DOHH2 (cell line): Measurements from ENCODE around the gene MOV10L1.
A peak's percentile ranks its signal among the peaks of the same experiment; 100 is the strongest.

Experiments used
- H3F3A ChIP-seq: fragments of 200-600 bp; sonication (generic), shearing (Covaris generic); 2 replicates; pipeline ENCODE4 v1.6.0; 2016; ENCODE audit warnings: antibody characterized with exemption, mild to moderate bottlenecking; ENCODE audit not compliant: control insufficient read depth, insufficient read depth
- H3K27ac ChIP-seq: fragments of 200-600 bp; sonication (generic); 2 replicates; pipeline ENCODE4 v1.5.1; 2014; ENCODE audit warnings: low read depth, mild to moderate bottlenecking, low read length, moderate library complexity
- H3K27me3 ChIP-seq: fragments of 200-600 bp; sonication (generic); 2 replicates; pipeline ENCODE4 v1.6.1; 2014; ENCODE audit warnings: mild to moderate bottlenecking, low read length, mixed read lengths; ENCODE audit not compliant: control insufficient read depth
- H3K36me3 ChIP-seq: fragments of 200-600 bp; sonication (generic); 2 replicates; pipeline ENCODE4 v1.6.1; 2014; ENCODE audit warnings: mild to moderate bottlenecking, low read length, moderate library complexity, mixed read lengths; ENCODE audit not compliant: control insufficient read depth
- H3K4me1 ChIP-seq: fragments of 200-600 bp; sonication (generic); 2 replicates; pipeline ENCODE4 v1.6.1; 2014; ENCODE audit warnings: mild to moderate bottlenecking, low read length, mixed read lengths; ENCODE audit not compliant: control insufficient read depth
- H3K4me2 ChIP-seq: fragments of 200-600 bp; sonication (generic); 2 replicates; pipeline ENCODE4 v1.6.0; 2014; ENCODE audit warnings: mild to moderate bottlenecking, low read length, moderate library complexity
- H3K4me3 ChIP-seq: fragments of 200-600 bp; sonication (generic); 2 replicates; pipeline ENCODE4 v1.5.1; 2014; ENCODE audit warnings: mild to moderate bottlenecking, low read length, mixed read lengths
- H3K79me2 ChIP-seq: fragments of 200-600 bp; sonication (generic); 2 replicates; pipeline ENCODE4 v1.6.1; 2014; ENCODE audit warnings: mild to moderate bottlenecking, low read length, mixed read lengths; ENCODE audit not compliant: control insufficient read depth
- H3K9me2 ChIP-seq: fragments of 200-600 bp; sonication (generic); replicated peaks from 2 replicates; pipeline ENCODE4 v1.6.1; 2014; ENCODE audit warnings: mild to moderate bottlenecking, low read length, mixed read lengths; ENCODE audit not compliant: control insufficient read depth
- H3K9me3 ChIP-seq: fragments of 200-600 bp; sonication (generic); 2 replicates; pipeline ENCODE4 v1.6.1; 2014; ENCODE audit warnings: antibody characterized with exemption, low read length, mixed read lengths; ENCODE audit not compliant: control insufficient read depth, insufficient read depth
- H4K20me1 ChIP-seq: fragments of 200-600 bp; sonication (generic); 2 replicates; pipeline ENCODE4 v1.6.0; 2014; ENCODE audit warnings: low read depth, mild to moderate bottlenecking, antibody characterized with exemption, low read length, moderate library complexity; ENCODE audit not compliant: control insufficient read depth, insufficient read depth
- EZH2phosphoT487 ChIP-seq: fragments of 200-600 bp; sonication (generic); IDR thresholded peaks from 2 replicates; pipeline ENCODE4 v1.6.1; 2017; ENCODE audit warnings: borderline replicate concordance, mild to moderate bottlenecking, antibody characterized with exemption, low read length, moderate library complexity, mixed read lengths
- TF ChIP-seq, protein P1 (sequence below): fragments of 200-600 bp; sonication (generic); IDR thresholded peaks from one replicate; pipeline ENCODE4 v1.5.1; 2014; ENCODE audit warnings: antibody characterized with exemption, mild to moderate bottlenecking, low read depth, low read length; ENCODE audit not compliant: poor library complexity, severe bottlenecking

Gene MOV10L1

DNA sequence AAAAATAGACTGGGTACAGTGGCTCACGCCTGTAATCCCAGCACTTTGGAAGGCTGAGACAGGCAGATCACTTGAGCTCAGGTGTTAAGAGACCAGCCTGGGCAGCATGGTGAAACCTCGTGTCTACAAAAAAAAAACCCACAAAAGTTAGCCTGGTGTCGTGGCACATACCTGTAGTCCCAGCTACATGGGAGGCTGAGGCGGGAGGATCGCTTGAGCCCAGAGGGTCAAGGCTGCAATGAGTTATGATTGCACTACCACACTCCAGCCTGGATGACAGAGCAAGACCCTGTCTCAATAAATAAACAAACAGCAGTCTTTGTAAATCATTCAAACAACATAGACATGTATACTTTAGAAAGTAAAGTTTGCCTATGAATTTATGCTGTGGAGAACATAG is 2.5 kb downstream of the MOV10L1 start:
- Histone ChIP-seq H3K4me3 (no peak overlapping the region), H3K27ac (no peak overlapping the region), H3K4me1 (no peaks in the 10 kb centered on the region), H3F3A (no peaks in the 10 kb centered on the region), H3K4me2 (no peak overlapping the region), H3K79me2 (no peaks in the 10 kb centered on the region), H3K9me3 (peaks cover 8% of the 10 kb centered on the region; the same call in 1 of the 2 replicates), H4K20me1 (no peaks in the 10 kb centered on the region), H3K36me3 (no peaks in the 10 kb centered on the region), H3K27me3 (peaks cover 6% of the 10 kb centered on the region; the same call in 1 of the 2 replicates), H3K9me2 (no peaks in the 10 kb centered on the region)
- TF ChIP-seq, protein P1, sequence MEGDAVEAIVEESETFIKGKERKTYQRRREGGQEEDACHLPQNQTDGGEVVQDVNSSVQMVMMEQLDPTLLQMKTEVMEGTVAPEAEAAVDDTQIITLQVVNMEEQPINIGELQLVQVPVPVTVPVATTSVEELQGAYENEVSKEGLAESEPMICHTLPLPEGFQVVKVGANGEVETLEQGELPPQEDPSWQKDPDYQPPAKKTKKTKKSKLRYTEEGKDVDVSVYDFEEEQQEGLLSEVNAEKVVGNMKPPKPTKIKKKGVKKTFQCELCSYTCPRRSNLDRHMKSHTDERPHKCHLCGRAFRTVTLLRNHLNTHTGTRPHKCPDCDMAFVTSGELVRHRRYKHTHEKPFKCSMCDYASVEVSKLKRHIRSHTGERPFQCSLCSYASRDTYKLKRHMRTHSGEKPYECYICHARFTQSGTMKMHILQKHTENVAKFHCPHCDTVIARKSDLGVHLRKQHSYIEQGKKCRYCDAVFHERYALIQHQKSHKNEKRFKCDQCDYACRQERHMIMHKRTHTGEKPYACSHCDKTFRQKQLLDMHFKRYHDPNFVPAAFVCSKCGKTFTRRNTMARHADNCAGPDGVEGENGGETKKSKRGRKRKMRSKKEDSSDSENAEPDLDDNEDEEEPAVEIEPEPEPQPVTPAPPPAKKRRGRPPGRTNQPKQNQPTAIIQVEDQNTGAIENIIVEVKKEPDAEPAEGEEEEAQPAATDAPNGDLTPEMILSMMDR = no peak
- TF ChIP-seq EZH2phosphoT487 = no peak

DNA sequence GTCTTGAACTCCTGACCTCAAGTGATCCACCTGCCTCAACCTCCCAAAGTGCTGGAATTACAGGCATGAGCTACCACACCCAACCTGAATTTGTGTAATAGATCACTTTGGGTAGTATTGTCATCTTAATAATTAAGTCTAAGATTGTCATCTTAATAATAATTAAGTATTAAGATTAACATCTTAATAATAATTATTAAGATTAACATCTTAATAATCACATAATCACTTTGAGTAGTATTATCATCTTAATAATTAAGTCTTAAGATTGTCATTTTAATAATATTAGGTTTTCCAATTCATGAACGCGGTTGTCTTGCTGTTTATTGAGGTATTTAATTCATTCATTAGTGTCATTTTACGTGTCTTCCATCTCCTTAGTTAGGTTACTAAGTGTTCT is 8.2 kb downstream of the MOV10L1 start:
- Histone ChIP-seq H3F3A (no peaks in the 10 kb centered on the region; the same call in 1 of the 2 replicates), H3K79me2 (no peaks in the 10 kb centered on the region), H3K27me3 (peaks cover 6% of the 10 kb centered on the region; the same call in 1 of the 2 replicates), H4K20me1 (no peaks in the 10 kb centered on the region), H3K9me3 (no peaks in the 10 kb centered on the region), H3K4me1 (peaks cover 19% of the 10 kb centered on the region), H3K27ac (no peak overlapping the region), H3K4me3 (no peak overlapping the region), H3K9me2 (no peaks in the 10 kb centered on the region), H3K4me2 (no peak overlapping the region), H3K36me3 (no peaks in the 10 kb centered on the region)
- TF ChIP-seq, protein P1 = no peak
- no peak for TF ChIP-seq EZH2phosphoT487

- peak overlapping the region; percentile 13 for H3K27ac ChIP-seq
- no peaks in the 10 kb centered on the region for H3K36me3 ChIP-seq
- H3K79me2 ChIP-seq = no peaks in the 10 kb centered on the region
- peak overlapping the region; percentile 50 for H3K4me2 ChIP-seq
- H3F3A ChIP-seq = no peaks in the 10 kb centered on the region; the same call in 1 of the 2 replicates
- no peaks in the 10 kb centered on the region for H3K27me3 ChIP-seq
- no peaks in the 10 kb centered on the region for H3K9me2 ChIP-seq
- H3K4me1 ChIP-seq = peaks cover 48% of the 10 kb centered on the region
- H3K4me3 ChIP-seq = peak overlapping the region; percentile 1
- TF ChIP-seq, protein P1 = no peak
- TF ChIP-seq EZH2phosphoT487 = no peak
- no peaks in the 10 kb centered on the region for H3K9me3 ChIP-seq
- no peaks in the 10 kb centered on the region for H4K20me1 ChIP-seq
Observed at GRCh38 chr22:50101870-50102565, 12.2 kb downstream of the MOV10L1 start.
